Aorta (tissue), 5 donors: ENCODE data around the gene TIPRL. TPM values are rescaled to one million over a fixed set of nuclear protein-coding genes. Genes with fewer than 3 reads are reported as not detected.
A peak's percentile ranks its signal among the peaks of the same experiment; 100 is the strongest.

Experiments used
- ATAC-seq: fragments of 200-7000 bp; cut with Tn5 transposase; one replicate; pipeline ENCODE4 v1.9.1; 2022; ENCODE audit warnings: moderate library complexity; ENCODE audit not compliant: low FRiP score
- DNase-seq, 2 donors: peaks; one replicate each; pipeline ENCODE4 v3.0.0-alpha.2; 2020
- H3K27ac ChIP-seq, 2 donors: one replicate each; pipeline ENCODE4 v1.5.1; 2013; ENCODE audit warnings: low read length in 2 of 2, mild to moderate bottlenecking in 2 of 2, moderate library complexity in 2 of 2, control low read depth in 1 of 2, inconsistent platforms in 1 of 2, low read depth in 1 of 2
- H3K27me3 ChIP-seq, 2 donors: one replicate each; pipeline ENCODE4 v1.6.1; 2013; ENCODE audit warnings: control low read depth in 1 of 2, low read length in 1 of 2, mild to moderate bottlenecking in 1 of 2, moderate library complexity in 1 of 2; ENCODE audit not compliant: insufficient read depth in 2 of 2, control insufficient read depth in 1 of 2
- H3K36me3 ChIP-seq, 2 donors: one replicate each; pipeline ENCODE4 v1.6.1; 2013; ENCODE audit warnings: control low read depth in 1 of 2, low read length in 1 of 2, mild to moderate bottlenecking in 1 of 2; ENCODE audit not compliant: insufficient read depth in 2 of 2, control insufficient read depth in 1 of 2
- H3K4me1 ChIP-seq, 2 donors: one replicate each; pipeline ENCODE4 v1.6.1; 2013; ENCODE audit warnings: low read length in 2 of 2, control low read depth in 1 of 2, mild to moderate bottlenecking in 1 of 2, moderate library complexity in 1 of 2; ENCODE audit not compliant: insufficient read depth in 2 of 2, control insufficient read depth in 1 of 2
- H3K4me3 ChIP-seq, 2 donors: one replicate each; pipeline ENCODE4 v1.5.1; 2013; ENCODE audit warnings: low read length in 2 of 2, control low read depth in 1 of 2, mild to moderate bottlenecking in 1 of 2
- H3K9me3 ChIP-seq: one replicate; pipeline ENCODE4 v1.6.1; 2013; ENCODE audit warnings: mild to moderate bottlenecking, low read length; ENCODE audit not compliant: control insufficient read depth
- WGBS, 2 donors: extraction: QIAGEN DNeasy Blood & Tissue Kit; methylation state at CpG; one replicate each; pipeline ENCODE4 v1.1.7; 2013; 5-methylcytosine and 5-hydroxymethylcytosine counted together
- intact Hi-C, 2 donors: fragments of 100-400 bp; cut with DNase I; formaldehyde crosslinking; loops; one replicate each; pipeline versions ENCODE4 v1.14.2 to v1.15.0; 2022
- polyA plus RNA-seq, 2 donors: library from polyadenylated mRNA; stranded (reverse); fragments of 200-250 nt; gene quantifications; one replicate each; pipeline ENCODE4 v1.2.3, GENCODE V29; 2013
- total RNA-seq, 2 donors: library from RNA; stranded (reverse); fragmentation: NEBNext Ultra II Directional; extraction: Animal tissue kit (Norgen Biotek cat#: 25700); gene quantifications; one replicate each; pipeline ENCODE4 v1.2.1, GENCODE V29; 2021
- donor health status: healthy with polysubstance abuse.
- donor health status: Bipolar disorder and iron deficiency.
- donor health status: DM: no; HTN: no; CAD: no.
- donor health status: DM: no; HTN: no; CAD: no.
- donor health status: DM: yes; HTN: yes; CAD: no.

Gene TIPRL
- total and polyA plus RNA-seq, 4 donors, result 14.3 to 28.9 (median 22.4) TPM

GRCh38 chr1:168243198-168243597 is 64.4 kb downstream of the TIPRL start:
- Histone ChIP-seq H3K9me3 (no peaks in the 10 kb centered on the region), H3K4me1 (peaks cover 2 to 16% of the 10 kb centered on the region in 2 donors), H3K4me3 (no peak overlapping the region), H3K27ac (peak overlapping the region in 1 of 2 donors; percentile 16), H3K27me3 (no peaks in the 10 kb centered on the region), H3K36me3 (peaks cover 3 to 8% of the 10 kb centered on the region in 2 donors)
- intact Hi-C loops, result no loop called here
- no peak for DNase-seq
- ATAC-seq, result peak; percentile 65
- 7 to 8% methylated on average over 2 of the region's 2 CpGs for WGBS, 2 donors

DNA sequence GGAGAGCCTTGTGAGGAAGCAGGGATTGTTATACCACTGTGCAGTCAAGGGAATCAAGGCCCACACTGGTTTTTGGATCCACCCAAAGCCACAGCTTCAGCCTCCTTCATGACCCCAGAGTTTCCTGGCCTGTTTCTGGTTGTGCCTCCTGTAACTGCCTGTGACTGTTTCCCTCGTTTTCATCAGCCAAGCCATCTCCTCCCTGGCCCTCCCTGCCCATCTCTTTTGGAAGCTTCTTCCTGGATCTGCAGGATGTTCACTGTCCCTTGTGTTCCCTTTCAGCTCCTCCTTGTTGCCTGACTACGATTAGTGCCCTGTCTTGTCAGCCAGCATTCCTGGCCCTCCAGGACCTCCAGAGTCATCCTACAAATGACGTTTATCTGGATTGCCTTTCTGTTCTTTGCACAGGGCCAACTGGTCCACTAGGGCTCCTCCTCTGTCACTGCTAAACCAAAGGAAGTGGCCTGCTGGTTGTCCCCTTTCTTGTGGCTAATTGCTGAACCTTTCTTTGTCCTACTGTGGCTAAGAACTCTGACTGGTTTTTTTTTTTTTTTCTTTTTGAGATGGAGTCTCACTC is 65.0 kb downstream of the TIPRL start:
- intact Hi-C loops, result no loop called here
- H3K27me3 ChIP-seq, result no peaks in the 10 kb centered on the region
- ATAC-seq (peak; percentile 59), DNase-seq (no peak)
- peaks cover 2 to 16% of the 10 kb centered on the region in 2 donors for H3K4me1 ChIP-seq
- H3K27ac ChIP-seq, result peak overlapping the region; percentile 16 to 73
- H3K9me3 ChIP-seq, result no peaks in the 10 kb centered on the region
- H3K36me3 ChIP-seq, result peaks cover 3 to 7% of the 10 kb centered on the region in 2 donors
- no peak overlapping the region for H3K4me3 ChIP-seq
- WGBS, 2 donors, result 7 to 11% methylated on average over 3 of the region's 3 CpGs

- Histone ChIP-seq H3K4me1 (peaks cover 2 to 16% of the 10 kb centered on the region in 2 donors), H3K27me3 (no peaks in the 10 kb centered on the region)
- intact Hi-C loops, result no loop called here
These were observed 66.3 kb downstream of the TIPRL start for GRCh38 chr1:168245042-168245441.

GRCh38 chr1:168246506-168246905 is 67.7 kb downstream of the TIPRL start:
- Histone ChIP-seq H3K4me3 (no peak overlapping the region), H3K27ac (no peak overlapping the region), H3K9me3 (no peaks in the 10 kb centered on the region), H3K27me3 (no peaks in the 10 kb centered on the region), H3K36me3 (peaks cover 0 to 5% of the 10 kb centered on the region in 2 donors), H3K4me1 (peaks cover 2 to 16% of the 10 kb centered on the region in 2 donors)
- 22 to 25% methylated on average over 5 of the region's 5 CpGs for WGBS, 2 donors
- DNase-seq, result no peak
- intact Hi-C loops, result no loop called here
- ATAC-seq, result no peak

More at GRCh38 chr1:168245042-168245441, 66.3 kb downstream of the TIPRL start:
- Histone ChIP-seq H3K36me3 (peaks cover 2 to 5% of the 10 kb centered on the region in 2 donors), H3K4me3 (no peak overlapping the region), H3K9me3 (no peaks in the 10 kb centered on the region), H3K27ac (no peak overlapping the region)
- WGBS, 2 donors, result 84 to 90% methylated on average over 3 of the region's 3 CpGs
- no peak for DNase-seq
- no peak for ATAC-seq

Other genes starting within 250 kb of the TIPRL start
- 10 to 100 TPM; 55.5 to 68.7 TPM for gene DCAF6, start 242.3 kb upstream of the TIPRL start, total RNA-seq
- 10 to 100 TPM; 37.3 to 43.3 TPM for gene DCAF6, start 242.3 kb upstream of the TIPRL start, polyA plus RNA-seq
- gene MPC2, start 241.9 kb upstream of the TIPRL start, total RNA-seq, result 10 to 100 TPM; 37.3 to 48.2 TPM
- 10 to 100 TPM; 56.4 to 94.8 TPM for gene MPC2, start 241.9 kb upstream of the TIPRL start, polyA plus RNA-seq
- 10 to 100 TPM; 14.4 to 19.8 TPM for gene GPR161, start 42.0 kb upstream of the TIPRL start, total RNA-seq
- 10 to 100 TPM in 1 of 2 donors, 1 to 10 TPM in 1; 6.0 to 13.1 TPM for gene GPR161, start 42.0 kb upstream of the TIPRL start, polyA plus RNA-seq
- gene SFT2D2, start 47.0 kb downstream of the TIPRL start, total RNA-seq, result 100 to 1,000 TPM in 1 of 2 donors, 10 to 100 TPM in 1; 94.6 to 107 TPM
- 10 to 100 TPM in 1 of 2 donors, 1 to 10 TPM in 1; 5.3 to 11.4 TPM for gene SFT2D2, start 47.0 kb downstream of the TIPRL start, polyA plus RNA-seq
- 1 to 10 TPM; 4.1 to 8.8 TPM for gene TBX19, start 101.9 kb downstream of the TIPRL start, total RNA-seq
- gene TBX19, start 101.9 kb downstream of the TIPRL start, polyA plus RNA-seq, result 1 to 10 TPM in 1 of 2 donors, under 1 TPM in 1; 0.50 to 5.6 TPM